ENCODE results near the gene RPS6KC1.

- TF ChIP-seq ARNT (IDR thresholded peaks at IDR 0.05) (no peak), SP1 (IDR thresholded peaks at IDR 0.05) (no peak), PKNOX1 (IDR thresholded peaks at IDR 0.05) (no peak)
These were observed 244.8 kb downstream of the RPS6KC1 start for GRCh38 chr1:213295860-213296259.

All from HEK293T (cell line).